ENCODE data around the gene SYNE1.

GRCh38 chr6:152071843-152072242 lies 565.3 kb downstream of the SYNE1 start:
- TF ChIP-seq, protein P1, sequence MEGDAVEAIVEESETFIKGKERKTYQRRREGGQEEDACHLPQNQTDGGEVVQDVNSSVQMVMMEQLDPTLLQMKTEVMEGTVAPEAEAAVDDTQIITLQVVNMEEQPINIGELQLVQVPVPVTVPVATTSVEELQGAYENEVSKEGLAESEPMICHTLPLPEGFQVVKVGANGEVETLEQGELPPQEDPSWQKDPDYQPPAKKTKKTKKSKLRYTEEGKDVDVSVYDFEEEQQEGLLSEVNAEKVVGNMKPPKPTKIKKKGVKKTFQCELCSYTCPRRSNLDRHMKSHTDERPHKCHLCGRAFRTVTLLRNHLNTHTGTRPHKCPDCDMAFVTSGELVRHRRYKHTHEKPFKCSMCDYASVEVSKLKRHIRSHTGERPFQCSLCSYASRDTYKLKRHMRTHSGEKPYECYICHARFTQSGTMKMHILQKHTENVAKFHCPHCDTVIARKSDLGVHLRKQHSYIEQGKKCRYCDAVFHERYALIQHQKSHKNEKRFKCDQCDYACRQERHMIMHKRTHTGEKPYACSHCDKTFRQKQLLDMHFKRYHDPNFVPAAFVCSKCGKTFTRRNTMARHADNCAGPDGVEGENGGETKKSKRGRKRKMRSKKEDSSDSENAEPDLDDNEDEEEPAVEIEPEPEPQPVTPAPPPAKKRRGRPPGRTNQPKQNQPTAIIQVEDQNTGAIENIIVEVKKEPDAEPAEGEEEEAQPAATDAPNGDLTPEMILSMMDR (IDR thresholded peaks at IDR 0.05), result no peak
- TF ChIP-seq USF1 (CRISPR knock-in tag; IDR thresholded peaks at IDR 0.05) (no peak), E2F5 (CRISPR knock-in tag; IDR thresholded peaks at IDR 0.05) (no peak), MAX (CRISPR knock-in tag; IDR thresholded peaks at IDR 0.05) (no peak)
- TF ChIP-seq, protein P2, sequence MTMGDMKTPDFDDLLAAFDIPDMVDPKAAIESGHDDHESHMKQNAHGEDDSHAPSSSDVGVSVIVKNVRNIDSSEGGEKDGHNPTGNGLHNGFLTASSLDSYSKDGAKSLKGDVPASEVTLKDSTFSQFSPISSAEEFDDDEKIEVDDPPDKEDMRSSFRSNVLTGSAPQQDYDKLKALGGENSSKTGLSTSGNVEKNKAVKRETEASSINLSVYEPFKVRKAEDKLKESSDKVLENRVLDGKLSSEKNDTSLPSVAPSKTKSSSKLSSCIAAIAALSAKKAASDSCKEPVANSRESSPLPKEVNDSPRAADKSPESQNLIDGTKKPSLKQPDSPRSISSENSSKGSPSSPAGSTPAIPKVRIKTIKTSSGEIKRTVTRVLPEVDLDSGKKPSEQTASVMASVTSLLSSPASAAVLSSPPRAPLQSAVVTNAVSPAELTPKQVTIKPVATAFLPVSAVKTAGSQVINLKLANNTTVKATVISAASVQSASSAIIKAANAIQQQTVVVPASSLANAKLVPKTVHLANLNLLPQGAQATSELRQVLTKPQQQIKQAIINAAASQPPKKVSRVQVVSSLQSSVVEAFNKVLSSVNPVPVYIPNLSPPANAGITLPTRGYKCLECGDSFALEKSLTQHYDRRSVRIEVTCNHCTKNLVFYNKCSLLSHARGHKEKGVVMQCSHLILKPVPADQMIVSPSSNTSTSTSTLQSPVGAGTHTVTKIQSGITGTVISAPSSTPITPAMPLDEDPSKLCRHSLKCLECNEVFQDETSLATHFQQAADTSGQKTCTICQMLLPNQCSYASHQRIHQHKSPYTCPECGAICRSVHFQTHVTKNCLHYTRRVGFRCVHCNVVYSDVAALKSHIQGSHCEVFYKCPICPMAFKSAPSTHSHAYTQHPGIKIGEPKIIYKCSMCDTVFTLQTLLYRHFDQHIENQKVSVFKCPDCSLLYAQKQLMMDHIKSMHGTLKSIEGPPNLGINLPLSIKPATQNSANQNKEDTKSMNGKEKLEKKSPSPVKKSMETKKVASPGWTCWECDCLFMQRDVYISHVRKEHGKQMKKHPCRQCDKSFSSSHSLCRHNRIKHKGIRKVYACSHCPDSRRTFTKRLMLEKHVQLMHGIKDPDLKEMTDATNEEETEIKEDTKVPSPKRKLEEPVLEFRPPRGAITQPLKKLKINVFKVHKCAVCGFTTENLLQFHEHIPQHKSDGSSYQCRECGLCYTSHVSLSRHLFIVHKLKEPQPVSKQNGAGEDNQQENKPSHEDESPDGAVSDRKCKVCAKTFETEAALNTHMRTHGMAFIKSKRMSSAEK (CRISPR knock-in tag; IDR thresholded peaks at IDR 0.05; ENCODE audit: borderline replicate concordance), result no peak
- TF ChIP-seq, protein P3, sequence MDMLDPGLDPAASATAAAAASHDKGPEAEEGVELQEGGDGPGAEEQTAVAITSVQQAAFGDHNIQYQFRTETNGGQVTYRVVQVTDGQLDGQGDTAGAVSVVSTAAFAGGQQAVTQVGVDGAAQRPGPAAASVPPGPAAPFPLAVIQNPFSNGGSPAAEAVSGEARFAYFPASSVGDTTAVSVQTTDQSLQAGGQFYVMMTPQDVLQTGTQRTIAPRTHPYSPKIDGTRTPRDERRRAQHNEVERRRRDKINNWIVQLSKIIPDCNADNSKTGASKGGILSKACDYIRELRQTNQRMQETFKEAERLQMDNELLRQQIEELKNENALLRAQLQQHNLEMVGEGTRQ (CRISPR knock-in tag; IDR thresholded peaks at IDR 0.05), result no peak
- TF ChIP-seq, protein P4, sequence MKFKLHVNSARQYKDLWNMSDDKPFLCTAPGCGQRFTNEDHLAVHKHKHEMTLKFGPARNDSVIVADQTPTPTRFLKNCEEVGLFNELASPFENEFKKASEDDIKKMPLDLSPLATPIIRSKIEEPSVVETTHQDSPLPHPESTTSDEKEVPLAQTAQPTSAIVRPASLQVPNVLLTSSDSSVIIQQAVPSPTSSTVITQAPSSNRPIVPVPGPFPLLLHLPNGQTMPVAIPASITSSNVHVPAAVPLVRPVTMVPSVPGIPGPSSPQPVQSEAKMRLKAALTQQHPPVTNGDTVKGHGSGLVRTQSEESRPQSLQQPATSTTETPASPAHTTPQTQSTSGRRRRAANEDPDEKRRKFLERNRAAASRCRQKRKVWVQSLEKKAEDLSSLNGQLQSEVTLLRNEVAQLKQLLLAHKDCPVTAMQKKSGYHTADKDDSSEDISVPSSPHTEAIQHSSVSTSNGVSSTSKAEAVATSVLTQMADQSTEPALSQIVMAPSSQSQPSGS (CRISPR knock-in tag; IDR thresholded peaks at IDR 0.05; ENCODE audit: borderline replicate concordance, low read depth), result no peak

All from WTC11 (cell line).